PFSK-1 (cell line): ENCODE results near the gene CDCA8.

ENCODE experiments used
- FOXP2 ChIP-seq: optimal IDR thresholded peaks from 2 replicates; pipeline ENCODE3; 2011; ENCODE audit warnings: borderline replicate concordance, control low read depth, inconsistent platforms; ENCODE audit not compliant: insufficient read depth; ENCODE audit errors: extremely low read length, extremely low read depth
- POLR2AphosphoS5 ChIP-seq: IDR thresholded peaks from 2 replicates; pipeline ENCODE4 v1.6.1; 2012; ENCODE audit warnings: low read depth, mild to moderate bottlenecking, control low read depth, low read length, moderate library complexity
- REST ChIP-seq, 2 experiments: IDR thresholded peaks; 2 replicates each; pipeline versions ENCODE4 v1.6.1 to v1.8.0; 2011 to 2012; ENCODE audit warnings: low read depth in 2 of 2, low read length in 2 of 2, control low read depth in 1 of 2, inconsistent platforms in 1 of 2, mild to moderate bottlenecking in 1 of 2, moderate library complexity in 1 of 2; ENCODE audit not compliant: insufficient read depth in 1 of 2
- SIN3A ChIP-seq: IDR thresholded peaks from 2 replicates; pipeline ENCODE4 v1.6.1; 2012; ENCODE audit warnings: mild to moderate bottlenecking, low read length, moderate library complexity, borderline replicate concordance; ENCODE audit not compliant: insufficient read depth
- TAF1 ChIP-seq: IDR thresholded peaks from 2 replicates; pipeline ENCODE4 v1.6.1; 2012; ENCODE audit warnings: low read length, control low read depth, borderline replicate concordance; ENCODE audit not compliant: insufficient read depth

Gene CDCA8

GRCh38 chr1:37722181-37723071, 30.1 kb downstream of the CDCA8 start:
- TF ChIP-seq POLR2AphosphoS5 (no peak), REST (IDR thresholded peaks at IDR 0.05; ENCODE audit: insufficient read depth in 1 of 2, low read depth in 2 of 2, low read length in 2 of 2) (no peak), SIN3A (no peak), TAF1 (no peak), FOXP2 (no peak)

GRCh38 chr1:37723072-37723389, 30.7 kb downstream of the CDCA8 start:
- TF ChIP-seq POLR2AphosphoS5 = no peak
- TF ChIP-seq REST (IDR thresholded peaks at IDR 0.05; ENCODE audit: insufficient read depth in 1 of 2, low read depth in 2 of 2, low read length in 2 of 2) = no peak
- no peak for TF ChIP-seq FOXP2
- no peak for TF ChIP-seq TAF1
- TF ChIP-seq SIN3A = no peak

- no peak for TF ChIP-seq SIN3A
- no peak for TF ChIP-seq POLR2AphosphoS5
- no peak for TF ChIP-seq REST (IDR thresholded peaks at IDR 0.05; ENCODE audit: insufficient read depth in 1 of 2, low read depth in 2 of 2, low read length in 2 of 2)
- TF ChIP-seq FOXP2 = no peak
- TF ChIP-seq TAF1 = no peak
Observed at GRCh38 chr1:37723390-37724078, 31.2 kb downstream of the CDCA8 start.

- TF ChIP-seq POLR2AphosphoS5 (no peak), FOXP2 (no peak), TAF1 (no peak), SIN3A (no peak), REST (IDR thresholded peaks at IDR 0.05; ENCODE audit: insufficient read depth in 1 of 2, low read depth in 2 of 2, low read length in 2 of 2) (no peak)
Observed at GRCh38 chr1:37724575-37724974, 32.3 kb downstream of the CDCA8 start.
